ENCODE results near the gene CEP55.
"Not testable (repeated sequence)": the region's sequence is repeated elsewhere in the genome, so short reads cannot be mapped to it uniquely, and the experiment has no call there.

The CEP55 gene

GRCh38 chr10:93462881-93463280 lies 33.5 kb upstream of the CEP55 start:
- no peak for TF ChIP-seq CTCF (conservative IDR thresholded peaks at IDR 0.05)
- TF ChIP-seq ZFX (IDR thresholded peaks at IDR 0.05) = no peak

GRCh38 chr10:93463723-93464476 lies 32.5 kb upstream of the CEP55 start:
- no peak overlapping the region for H3K27ac ChIP-seq
- TF ChIP-seq CTCF (conservative IDR thresholded peaks at IDR 0.05) = no peak

More at GRCh38 chr10:93462881-93463280, 33.5 kb upstream of the CEP55 start:
- no peak overlapping the region for H3K27ac ChIP-seq

- peak overlapping the region; percentile 89; the same call in 1 of the 2 replicates for H3K27ac ChIP-seq
- TF ChIP-seq CTCF (conservative IDR thresholded peaks at IDR 0.05) = no peak
- no peak for TF ChIP-seq ZFX (IDR thresholded peaks at IDR 0.05)
Observed at GRCh38 chr10:93464776-93465388, 31.5 kb upstream of the CEP55 start.

GRCh38 chr10:93465806-93466675 lies 30.4 kb upstream of the CEP55 start:
- H3K27ac ChIP-seq = peak overlapping the region; percentile 89
- TF ChIP-seq CTCF (conservative IDR thresholded peaks at IDR 0.05) (no peak), ZFX (IDR thresholded peaks at IDR 0.05) (no peak)

GRCh38 chr10:93467635-93468034 lies 28.8 kb upstream of the CEP55 start:
- not testable (repeated sequence) for H3K27ac ChIP-seq

- TF ChIP-seq ZFX (IDR thresholded peaks at IDR 0.05) (no peak), CTCF (conservative IDR thresholded peaks at IDR 0.05) (no peak)
Observed at GRCh38 chr10:93468461-93469213, 27.8 kb upstream of the CEP55 start.

GRCh38 chr10:93469454-93469853 lies 27.0 kb upstream of the CEP55 start:
- no peak overlapping the region for H3K27ac ChIP-seq
- TF ChIP-seq CTCF (conservative IDR thresholded peaks at IDR 0.05) = no peak
- TF ChIP-seq ZFX (IDR thresholded peaks at IDR 0.05) = no peak

More at GRCh38 chr10:93468461-93469213, 27.8 kb upstream of the CEP55 start:
- H3K27ac ChIP-seq = no peak overlapping the region
